T-helper 1 cell treated with Interleukin-12 subunit alpha and Interleukin-12 subunit beta and Interleukin-4 antibody, amounts not matched to agents 30 μg/mL and 1 μg/mL, for 36 hours (primary cell): Measurements from ENCODE around the gene ZFR2.
"Not testable (repeated sequence)": the region's sequence is repeated elsewhere in the genome, so short reads cannot be mapped to it uniquely, and the experiment has no call there.

Source experiments
- H3K27ac Mint-ChIP-seq: one replicate; pipeline ENCODE4 v1.8.0; 2021; ENCODE audit warnings: mild to moderate bottlenecking, mixed read lengths
- H3K27me3 Mint-ChIP-seq: one replicate; pipeline ENCODE4 v1.8.0; 2021; ENCODE audit warnings: low read depth, mixed read lengths
- H3K36me3 Mint-ChIP-seq: one replicate; pipeline ENCODE4 v1.8.0; 2021; ENCODE audit warnings: low read depth, mixed read lengths
- H3K4me1 Mint-ChIP-seq: one replicate; pipeline ENCODE4 v1.8.0; 2021; ENCODE audit warnings: low read depth, mixed read lengths
- H3K4me3 Mint-ChIP-seq: one replicate; pipeline ENCODE4 v1.8.0; 2021; ENCODE audit warnings: mild to moderate bottlenecking, moderate library complexity, mixed read lengths
- H3K9me3 Mint-ChIP-seq: one replicate; pipeline ENCODE4 v1.8.0; 2021; ENCODE audit warnings: mixed read lengths

Gene ZFR2

GRCh38 chr19:3893509-3894179 is 24.8 kb upstream of the ZFR2 start:
- Mint-ChIP-seq H3K4me3 (no peak overlapping the region), H3K27me3 (no peaks in the 10 kb centered on the region), H3K27ac (no peak overlapping the region), H3K4me1 (peaks cover 3% of the 10 kb centered on the region), H3K9me3 (no peaks in the 10 kb centered on the region), H3K36me3 (no peaks in the 10 kb centered on the region)

GRCh38 chr19:3890591-3890990 is 21.8 kb upstream of the ZFR2 start:
- Mint-ChIP-seq H3K9me3 (no peaks in the 10 kb centered on the region), H3K27ac (no peak overlapping the region), H3K4me3 (no peak overlapping the region), H3K27me3 (no peaks in the 10 kb centered on the region), H3K36me3 (no peaks in the 10 kb centered on the region), H3K4me1 (no peaks in the 10 kb centered on the region)

DNA sequence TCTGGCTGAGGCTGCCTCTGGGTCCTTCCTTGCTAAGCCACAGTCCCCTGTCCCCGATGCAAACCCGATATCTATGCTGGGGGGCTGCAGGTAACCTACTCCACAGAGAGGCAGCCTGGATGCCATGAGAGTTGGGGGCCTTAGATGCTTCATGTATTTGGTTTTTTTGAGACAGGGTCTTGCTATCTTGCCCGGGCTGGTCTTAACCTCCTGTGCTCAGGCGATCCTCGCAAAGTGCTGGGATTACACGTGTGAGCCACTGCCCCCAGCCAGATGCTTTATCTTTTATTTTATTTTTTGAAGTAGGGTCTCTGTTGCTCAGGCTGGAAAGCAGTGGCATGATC is 13.2 kb upstream of the ZFR2 start:
- Mint-ChIP-seq H3K4me3 (no peak overlapping the region), H3K27me3 (peaks cover 45% of the 10 kb centered on the region), H3K4me1 (no peaks in the 10 kb centered on the region), H3K9me3 (no peaks in the 10 kb centered on the region), H3K27ac (no peak overlapping the region), H3K36me3 (no peaks in the 10 kb centered on the region)

GRCh38 chr19:3881272-3882040 is 12.6 kb upstream of the ZFR2 start:
- H3K4me1 Mint-ChIP-seq: no peaks in the 10 kb centered on the region
- H3K27ac Mint-ChIP-seq: no peak overlapping the region
- H3K27me3 Mint-ChIP-seq: peaks cover 45% of the 10 kb centered on the region
- H3K9me3 Mint-ChIP-seq: no peaks in the 10 kb centered on the region
- no peak overlapping the region for H3K4me3 Mint-ChIP-seq
- H3K36me3 Mint-ChIP-seq: no peaks in the 10 kb centered on the region

DNA sequence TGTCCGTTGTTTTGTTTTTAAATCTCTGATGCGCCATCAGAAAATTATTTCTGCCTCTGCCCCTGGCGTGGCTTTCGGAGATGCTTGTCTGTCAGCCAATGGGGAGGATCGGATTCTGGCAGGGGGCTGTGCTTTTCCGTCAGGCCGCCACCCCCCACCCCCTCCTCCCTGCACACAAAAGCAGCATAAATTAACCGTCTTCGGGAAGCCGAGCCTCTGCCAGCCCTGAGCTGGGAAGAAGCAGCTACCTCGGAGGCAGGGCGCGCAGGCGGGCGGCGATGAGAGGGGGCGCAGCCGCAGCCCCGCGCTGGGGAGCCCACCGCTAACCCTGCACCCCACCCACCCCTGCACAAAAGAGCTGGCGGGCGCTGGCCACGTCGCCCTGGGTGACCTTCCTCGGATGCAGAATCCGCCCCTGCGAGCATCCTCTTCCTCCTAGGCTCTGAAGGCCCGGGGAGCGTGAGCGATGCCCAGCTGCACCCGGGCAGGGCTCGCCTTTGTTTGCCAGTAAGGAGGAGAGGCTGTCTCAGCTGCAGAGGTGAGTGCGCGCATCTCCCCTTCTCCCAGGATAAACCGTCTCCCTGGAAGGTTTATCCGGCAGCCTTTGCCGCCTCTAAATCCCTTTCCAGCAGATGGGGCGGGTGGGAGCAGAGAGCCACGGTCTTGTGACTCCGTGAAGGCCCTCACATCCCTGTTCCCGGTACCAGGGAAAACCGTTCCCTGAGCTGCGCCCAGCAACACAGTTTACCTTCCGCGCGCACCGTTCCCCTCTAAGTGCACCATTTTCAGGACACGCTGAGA is 11.8 kb upstream of the ZFR2 start, which contains the start of gene ATCAY:
ATCAY (plus strand) TSS at position 215 of the 801 bp plus-strand sequence. CDS start 5,083 bp downstream, outside the sequence.
- H3K36me3 Mint-ChIP-seq: no peaks in the 10 kb centered on the region
- no peak within 1 kb of the TSS for H3K4me3 Mint-ChIP-seq
- H3K4me1 Mint-ChIP-seq: no peaks in the 10 kb centered on the region
- no peaks in the 10 kb centered on the region for H3K9me3 Mint-ChIP-seq
- peaks cover 45% of the 10 kb centered on the region for H3K27me3 Mint-ChIP-seq
- no peak within 1 kb of the TSS for H3K27ac Mint-ChIP-seq

DNA sequence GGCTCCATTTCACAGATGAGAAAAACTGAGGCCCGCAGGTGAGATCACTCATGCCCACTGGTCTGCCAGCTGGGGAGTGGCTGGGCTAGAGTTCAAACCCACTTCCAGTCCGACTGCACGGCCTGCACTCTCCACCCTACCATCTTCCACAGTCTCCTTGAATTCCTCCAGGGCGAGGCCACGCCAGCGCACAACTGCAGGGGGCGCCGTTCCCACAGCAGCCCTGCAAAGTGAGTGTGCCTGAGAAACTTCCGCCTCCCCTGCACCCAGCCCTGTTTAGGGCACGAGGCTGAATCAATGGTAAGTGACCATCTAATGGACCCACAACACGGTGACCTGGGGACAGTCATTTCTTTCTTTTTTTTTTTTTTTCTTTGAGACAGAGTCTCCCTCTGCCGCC is 10.8 kb upstream of the ZFR2 start:
- Mint-ChIP-seq H3K4me3 (no peak overlapping the region), H3K4me1 (no peaks in the 10 kb centered on the region), H3K27ac (no peak overlapping the region), H3K27me3 (peaks cover 45% of the 10 kb centered on the region), H3K36me3 (no peaks in the 10 kb centered on the region), H3K9me3 (no peaks in the 10 kb centered on the region)

DNA sequence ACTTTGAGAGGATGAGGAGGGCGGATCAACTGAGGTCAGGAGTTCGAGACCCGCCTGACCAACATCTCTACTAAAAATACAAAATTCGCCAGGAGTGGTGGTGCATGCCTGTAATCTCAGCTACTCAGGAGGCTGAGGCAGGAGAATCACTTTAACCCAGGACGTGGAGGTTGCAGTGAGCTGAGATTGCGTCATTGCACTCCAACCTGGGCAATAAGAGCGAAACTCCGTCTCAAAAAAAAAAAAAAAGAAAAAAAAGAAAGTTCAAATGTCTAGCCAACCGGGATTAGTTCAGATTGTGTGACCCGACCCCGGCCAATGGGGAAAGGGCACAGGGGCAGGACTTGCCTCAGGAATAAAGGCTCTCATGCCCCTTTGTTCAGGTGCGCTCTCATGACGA is 5.9 kb upstream of the ZFR2 start:
- not testable (repeated sequence) for H3K9me3 Mint-ChIP-seq, H3K4me1 Mint-ChIP-seq, H3K27ac Mint-ChIP-seq, H3K36me3 Mint-ChIP-seq, H3K4me3 Mint-ChIP-seq
- H3K27me3 Mint-ChIP-seq: peaks cover 18% of the 10 kb centered on the region

DNA sequence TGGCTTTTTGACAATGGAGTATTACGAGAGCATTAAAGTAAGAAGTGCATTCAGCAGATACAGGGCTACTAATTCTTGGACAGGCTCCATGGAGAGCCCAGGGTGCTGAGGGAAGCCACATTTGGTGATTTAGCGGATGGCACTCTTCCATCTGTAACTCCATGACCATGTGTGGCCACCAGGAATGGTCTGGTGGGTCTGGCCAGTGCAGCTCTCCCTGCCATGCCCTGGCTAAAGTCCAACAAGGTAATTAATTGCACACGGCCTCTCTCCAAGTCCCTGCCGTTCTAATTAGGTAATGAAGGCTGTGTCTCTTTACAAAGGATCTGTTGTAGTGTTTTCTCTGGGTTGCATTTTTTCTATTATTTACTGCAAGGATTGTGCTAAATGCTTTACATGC is 4.3 kb upstream of the ZFR2 start:
- Mint-ChIP-seq H3K9me3 (peaks cover 5% of the 10 kb centered on the region), H3K36me3 (peaks cover 2% of the 10 kb centered on the region), H3K4me3 (no peak overlapping the region), H3K4me1 (peaks cover 3% of the 10 kb centered on the region), H3K27ac (no peak overlapping the region), H3K27me3 (peaks cover 15% of the 10 kb centered on the region)

DNA sequence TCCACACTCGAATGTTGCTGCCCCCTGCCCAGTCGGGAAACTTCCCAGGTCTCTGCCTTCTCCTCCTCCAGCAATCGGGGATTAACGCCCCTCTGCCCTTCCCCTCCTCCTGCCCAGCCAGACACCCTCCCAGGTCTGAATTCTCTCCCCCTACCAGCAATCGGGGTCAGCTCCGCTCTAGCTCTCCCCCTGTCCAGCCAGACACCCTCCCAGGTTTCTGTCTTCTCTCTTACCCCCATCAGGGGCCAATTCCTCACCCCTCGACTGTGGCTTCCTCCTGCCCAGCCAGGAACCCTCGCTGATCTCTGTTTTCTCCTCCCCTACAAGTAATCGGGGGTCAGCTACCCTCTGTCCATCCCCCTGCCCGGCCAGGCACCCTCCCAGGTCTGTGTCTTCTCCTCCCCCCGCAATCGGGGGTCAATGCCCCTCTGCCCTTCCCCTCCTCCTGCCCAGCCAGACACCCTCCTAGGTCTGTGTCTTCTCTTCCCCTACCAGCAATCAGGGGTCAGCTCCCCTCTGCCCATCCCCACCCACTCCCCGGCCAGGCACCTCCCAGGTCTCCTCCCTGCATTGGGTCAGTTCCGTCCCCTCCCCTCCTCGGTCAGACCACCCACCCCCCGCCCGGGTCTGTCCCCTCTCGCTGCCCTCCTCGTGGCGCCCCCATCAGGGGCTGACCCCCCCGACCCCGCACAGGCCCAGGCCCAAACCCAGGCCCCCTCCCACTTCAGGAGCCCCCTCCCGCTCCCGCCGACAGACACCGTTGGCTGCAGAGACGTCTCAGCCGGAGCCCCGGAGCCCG is 668 bp downstream of the ZFR2 start:
- Mint-ChIP-seq H3K36me3 (peaks cover 2% of the 10 kb centered on the region), H3K27ac (no peak overlapping the region), H3K27me3 (peaks cover 36% of the 10 kb centered on the region), H3K4me3 (no peak overlapping the region), H3K4me1 (peaks cover 3% of the 10 kb centered on the region), H3K9me3 (peaks cover 5% of the 10 kb centered on the region)

DNA sequence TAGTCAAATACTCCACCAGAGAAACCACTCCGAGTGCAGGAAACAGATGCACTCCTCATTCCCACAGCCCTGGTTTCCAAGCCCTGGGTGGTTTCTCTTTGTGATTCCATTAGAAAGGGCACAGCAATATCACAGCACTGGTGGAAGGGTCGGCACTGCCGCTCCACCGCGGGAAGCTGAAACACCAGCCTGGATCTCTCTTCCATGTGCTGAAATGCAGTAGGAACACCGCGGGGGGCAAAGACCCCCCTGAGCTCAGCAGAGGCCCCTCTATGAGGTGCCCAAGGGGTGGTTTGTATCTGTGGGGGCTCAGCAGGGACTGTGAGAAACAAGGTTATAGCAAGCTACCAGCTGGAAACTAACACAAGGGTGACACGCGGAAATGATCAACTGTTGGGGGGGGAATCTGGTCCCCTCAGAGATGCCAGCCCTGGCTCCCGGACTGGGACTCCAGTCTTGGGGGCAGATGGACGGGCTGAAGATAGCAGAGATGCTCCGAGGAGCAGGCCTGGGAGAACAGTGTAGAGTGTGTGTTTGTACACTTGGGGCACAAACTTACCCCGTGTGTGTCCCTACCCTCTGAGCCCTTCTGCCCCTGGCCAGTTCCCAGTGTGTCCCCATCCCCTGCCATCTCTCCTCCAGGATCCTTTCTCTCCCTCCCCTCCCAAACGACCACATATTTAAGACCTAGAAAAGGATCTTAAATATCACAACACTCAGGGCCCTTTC is 1.8 kb downstream of the ZFR2 start:
- H3K27ac Mint-ChIP-seq: no peak overlapping the region
- no peak overlapping the region for H3K4me3 Mint-ChIP-seq
- H3K36me3 Mint-ChIP-seq: peaks cover 2% of the 10 kb centered on the region
- H3K4me1 Mint-ChIP-seq: peaks cover 3% of the 10 kb centered on the region
- peaks cover 5% of the 10 kb centered on the region for H3K9me3 Mint-ChIP-seq
- peaks cover 36% of the 10 kb centered on the region for H3K27me3 Mint-ChIP-seq

- Mint-ChIP-seq H3K4me3 (no peak overlapping the region), H3K36me3 (no peaks in the 10 kb centered on the region)
These were observed 5.2 kb downstream of the ZFR2 start for GRCh38 chr19:3863648-3864047.

DNA sequence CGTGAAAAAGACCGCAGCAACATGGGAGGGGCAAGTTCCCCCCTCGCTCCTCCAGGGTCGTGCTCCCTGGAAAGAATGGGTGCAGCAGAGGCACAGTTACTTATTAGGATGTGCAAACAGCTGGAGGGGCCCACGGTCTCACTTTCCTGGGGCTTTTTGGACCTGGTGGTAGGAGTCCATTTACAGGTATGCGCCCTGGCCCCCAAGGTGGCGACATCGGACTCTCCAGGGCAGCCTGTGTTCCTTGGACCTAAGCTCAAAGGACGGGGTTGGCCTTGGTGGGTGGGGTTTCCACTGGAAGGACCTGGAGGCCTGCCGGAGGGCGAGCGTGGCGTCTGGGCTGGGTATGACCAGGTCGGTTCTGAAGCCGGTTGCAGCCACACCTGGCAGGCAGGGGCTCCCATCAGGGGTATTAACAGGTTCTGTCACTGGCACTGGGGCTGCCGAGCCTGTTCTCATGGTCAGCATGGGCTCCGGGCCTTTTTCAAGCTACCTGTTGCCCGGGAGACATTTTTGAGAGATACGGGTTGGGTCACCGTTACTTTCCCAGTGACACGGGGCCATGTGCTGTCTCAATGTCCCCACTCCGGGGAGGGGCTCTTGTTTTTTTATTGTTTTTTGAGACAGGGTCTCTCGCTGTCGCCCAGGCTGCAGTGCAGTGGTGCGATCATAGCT is 5.9 kb downstream of the ZFR2 start:
- H3K9me3 Mint-ChIP-seq: no peaks in the 10 kb centered on the region
- no peaks in the 10 kb centered on the region for H3K4me1 Mint-ChIP-seq
- H3K27ac Mint-ChIP-seq: no peak overlapping the region
- no peaks in the 10 kb centered on the region for H3K36me3 Mint-ChIP-seq
- no peak overlapping the region for H3K4me3 Mint-ChIP-seq
- H3K27me3 Mint-ChIP-seq: peaks cover 19% of the 10 kb centered on the region

More at GRCh38 chr19:3863648-3864047, 5.2 kb downstream of the ZFR2 start:
- H3K9me3 Mint-ChIP-seq: no peaks in the 10 kb centered on the region
- H3K27me3 Mint-ChIP-seq: peaks cover 23% of the 10 kb centered on the region
- no peak overlapping the region for H3K27ac Mint-ChIP-seq
- no peaks in the 10 kb centered on the region for H3K4me1 Mint-ChIP-seq

GRCh38 chr19:3860499-3860898 is 8.3 kb downstream of the ZFR2 start:
- no peak overlapping the region for H3K4me3 Mint-ChIP-seq
- no peaks in the 10 kb centered on the region for H3K4me1 Mint-ChIP-seq
- no peak overlapping the region for H3K27ac Mint-ChIP-seq
- H3K27me3 Mint-ChIP-seq: no peaks in the 10 kb centered on the region
- no peaks in the 10 kb centered on the region for H3K9me3 Mint-ChIP-seq
- H3K36me3 Mint-ChIP-seq: no peaks in the 10 kb centered on the region
